Fibroblast of the aortic adventitia (primary cell): Measurements from ENCODE around the gene TSPAN5. TPM values are rescaled to one million over a fixed set of nuclear protein-coding genes. Genes with fewer than 3 reads are reported as not detected.

Source experiments
- DNase-seq: peaks from one replicate; pipeline ENCODE4 v3.0.0-alpha.2; 2010; ENCODE audit warnings: low read depth
- H3K4me3 ChIP-seq: 2 replicates; pipeline ENCODE4 v1.5.1; 2011; ENCODE audit warnings: low read depth, mild to moderate bottlenecking, control low read depth, low read length, moderate library complexity
- CTCF ChIP-seq: IDR thresholded peaks from 2 replicates; pipeline ENCODE4 v1.5.1; 2011; ENCODE audit warnings: mild to moderate bottlenecking, low read length, control low read depth, inconsistent platforms; ENCODE audit not compliant: insufficient read depth
- total RNA-seq: library from RNA; depleted of rRNA; stranded (reverse); fragments of >200 nt; gene quantifications from 2 replicates; pipeline ENCODE4 v1.2.3, GENCODE V29; 2012; ENCODE audit warnings: low replicate concordance

Gene TSPAN5
- total RNA-seq, 1 donor: 49.0 TPM

- DNase-seq: no peak
- H3K4me3 ChIP-seq: no peak overlapping the region
- TF ChIP-seq CTCF: no peak
These were observed 237.3 kb downstream of the TSPAN5 start for GRCh38 chr4:98421111-98421510.
